ENCODE data around the gene CASP10. TPM values are rescaled to one million over a fixed set of nuclear protein-coding genes. Genes with fewer than 3 reads are reported as not detected.

Gene CASP10
- polyA plus RNA-seq, 1 donor from 2014 or later = 14.9 TPM

Other genes starting within 250 kb of the CASP10 start
- gene ORC2, start 219.5 kb upstream of the CASP10 start, polyA plus RNA-seq = 7.1 TPM
- 15.1 TPM for gene HYCC2, start 111.5 kb upstream of the CASP10 start, polyA plus RNA-seq
- 188 TPM for gene NDUFB3, start 111.1 kb upstream of the CASP10 start, polyA plus RNA-seq
- gene CFLAR, start 67.0 kb upstream of the CASP10 start, polyA plus RNA-seq = 104 TPM
- 56.1 TPM for gene CASP8, start 77.4 kb downstream of the CASP10 start, polyA plus RNA-seq
- 0.64 TPM for gene FLACC1, start 174.2 kb downstream of the CASP10 start, polyA plus RNA-seq